ENCODE data around the gene NUP85.
"Not testable (repeated sequence)": the region's sequence is repeated elsewhere in the genome, so short reads cannot be mapped to it uniquely, and the experiment has no call there.

NUP85 gene

DNA sequence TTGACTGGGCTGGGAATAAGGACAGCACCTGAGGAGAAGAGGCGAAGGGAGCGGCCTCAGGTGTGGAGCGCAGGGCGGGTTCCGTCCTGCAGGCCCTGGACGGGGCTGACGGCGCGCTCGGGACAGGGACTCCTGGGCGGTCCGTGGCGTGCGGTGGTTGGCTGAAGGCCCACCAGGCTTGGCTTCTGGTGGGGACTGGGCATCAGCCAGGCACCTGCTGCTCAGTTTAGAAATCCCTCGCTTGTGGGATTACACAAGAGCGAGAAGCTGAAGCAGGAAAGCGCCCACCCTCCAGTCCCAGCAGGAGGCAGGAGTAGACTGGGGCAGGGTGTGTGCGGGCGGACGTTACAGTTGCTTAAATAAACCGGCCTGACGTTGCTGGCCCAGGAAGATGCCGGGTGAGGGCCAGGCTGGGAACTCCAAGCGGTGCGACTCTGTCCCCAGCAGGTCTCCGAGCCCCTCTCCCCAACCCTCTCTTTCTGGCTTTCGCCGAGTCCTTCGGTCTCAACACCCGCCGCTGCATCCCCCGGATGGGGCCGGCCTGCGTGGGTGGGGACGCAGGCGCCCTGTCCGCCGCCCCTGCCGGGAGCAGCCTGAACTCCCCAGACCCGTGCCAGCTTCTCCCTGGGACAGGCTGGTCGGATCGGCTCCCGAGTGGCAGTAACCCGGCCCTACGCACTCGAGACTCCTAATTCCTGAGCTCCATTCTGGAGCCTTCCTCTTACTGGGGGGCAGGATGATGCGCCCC lies 64.9 kb downstream of the NUP85 start:
- DNase-seq: peak; percentile 58 to 74

DNA sequence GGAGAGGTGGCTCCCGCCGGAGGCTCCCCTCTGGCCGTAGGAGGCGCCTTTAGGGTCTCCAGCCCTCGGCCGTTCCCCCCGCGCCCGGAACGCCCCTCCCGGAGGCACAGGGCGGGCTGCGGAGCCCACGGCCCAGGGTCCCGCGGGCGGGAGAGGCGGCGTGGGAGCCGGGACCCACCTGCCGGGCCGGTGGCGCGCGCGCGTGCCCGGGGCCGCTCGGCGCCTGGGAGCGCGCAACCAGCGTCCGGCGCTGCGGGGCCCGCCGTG lies 65.4 kb downstream of the NUP85 start, which contains the start of gene MIF4GD:
Gene MIF4GD (minus strand): TSS at position 266 of the 267 bp plus-strand sequence. CDS start 1,036 bp downstream, outside the sequence.
- DNase-seq: no peak

DNA sequence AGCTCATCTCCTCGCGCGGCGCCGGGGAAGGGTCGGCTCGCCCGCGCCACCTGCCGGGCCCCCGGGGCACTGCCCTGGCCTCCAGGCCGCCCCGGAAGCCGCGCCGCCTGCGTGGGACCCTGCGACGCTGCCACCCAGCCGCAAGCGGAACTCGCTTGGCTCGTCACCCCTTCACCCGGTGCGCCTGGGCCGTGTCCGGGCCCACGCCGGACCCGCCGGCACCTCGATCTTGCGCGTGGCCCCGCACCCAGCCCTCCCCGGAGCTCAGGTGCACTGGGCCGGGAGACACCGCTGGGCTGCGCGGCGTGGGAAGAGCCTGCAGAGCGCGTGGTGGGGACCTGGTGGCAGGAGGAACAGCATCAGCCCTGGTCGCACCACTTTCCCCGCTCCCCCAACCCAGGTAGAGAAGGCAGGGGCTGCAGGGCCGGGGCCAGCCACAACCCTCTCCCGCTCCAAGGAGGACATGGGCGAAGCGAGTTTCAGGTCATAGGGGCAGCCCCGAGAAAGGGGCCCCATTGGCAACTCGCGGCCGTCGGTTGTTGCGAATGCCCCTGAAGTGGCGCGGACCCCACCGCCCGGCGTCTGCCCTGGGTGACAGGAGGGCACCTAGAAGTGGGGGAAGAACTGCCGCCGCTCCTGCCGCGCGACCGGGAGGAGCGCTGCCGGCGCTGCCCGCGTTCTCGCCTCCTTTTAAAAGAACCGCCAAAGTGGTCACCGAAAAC lies 65.9 kb downstream of the NUP85 start:
- DNase-seq: peak; percentile 88 to 91

DNA sequence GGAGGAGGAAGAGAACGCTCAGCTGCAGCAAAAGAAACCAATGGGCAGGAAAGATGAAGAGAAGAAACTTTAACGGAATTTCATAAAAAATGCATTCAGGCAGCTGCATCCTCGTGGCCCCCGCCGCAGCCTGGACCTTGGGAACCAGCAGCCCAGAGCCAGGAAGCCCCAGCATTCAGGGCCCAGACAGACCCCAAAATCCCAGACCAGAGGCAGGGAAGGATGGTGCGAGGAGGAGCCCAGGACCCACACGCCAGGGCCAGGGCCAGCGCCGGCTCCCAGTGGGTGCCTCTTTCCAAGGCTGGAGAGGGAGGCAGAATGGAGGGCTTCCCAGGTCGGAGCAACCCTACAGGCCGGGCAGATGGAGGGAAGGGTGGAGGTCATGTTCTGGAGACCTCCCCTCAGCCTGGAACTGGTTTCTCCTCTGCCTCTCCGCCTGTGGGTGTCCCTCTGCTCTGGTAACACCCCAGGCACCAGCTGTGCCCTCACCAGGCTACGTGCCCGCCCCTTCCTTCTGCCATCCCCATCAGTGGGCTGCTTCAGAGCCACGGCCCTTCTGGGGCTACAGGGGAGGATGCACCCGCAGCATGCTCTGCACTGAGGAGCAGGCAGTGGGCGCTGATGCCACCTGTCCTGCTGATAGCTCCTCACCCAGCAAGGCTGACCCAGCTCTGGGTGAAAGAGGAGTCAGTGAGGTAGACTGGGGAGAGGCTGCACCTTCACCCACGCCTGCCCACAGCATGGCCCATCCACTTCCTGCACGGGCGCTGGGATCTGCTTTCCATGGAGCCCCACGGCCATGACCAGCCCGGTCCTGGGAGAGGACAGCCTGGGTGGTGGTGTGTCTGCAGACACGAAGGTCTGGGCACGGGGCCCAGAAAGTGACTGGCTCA lies 66.7 kb downstream of the NUP85 start:
- peak in 1 of 2 donors; percentile 35 for DNase-seq

DNA sequence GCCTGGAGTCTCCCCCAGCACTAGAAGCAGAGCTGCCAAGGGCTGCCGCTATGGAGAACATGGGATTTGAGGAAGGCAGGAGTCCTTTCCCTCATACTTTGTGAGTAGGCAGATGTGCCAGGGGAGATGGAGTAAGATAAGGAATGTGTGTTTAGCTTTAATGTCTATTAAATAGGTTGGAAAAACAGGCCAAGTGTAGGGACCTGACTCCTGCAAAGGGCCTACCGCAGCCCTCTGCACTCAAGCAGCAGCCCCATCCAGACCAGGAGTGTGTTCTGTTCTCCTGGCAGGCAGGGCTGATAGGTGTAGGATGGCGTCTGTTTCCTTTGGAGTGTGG lies 67.3 kb downstream of the NUP85 start:
- DNase-seq: no peak

DNA sequence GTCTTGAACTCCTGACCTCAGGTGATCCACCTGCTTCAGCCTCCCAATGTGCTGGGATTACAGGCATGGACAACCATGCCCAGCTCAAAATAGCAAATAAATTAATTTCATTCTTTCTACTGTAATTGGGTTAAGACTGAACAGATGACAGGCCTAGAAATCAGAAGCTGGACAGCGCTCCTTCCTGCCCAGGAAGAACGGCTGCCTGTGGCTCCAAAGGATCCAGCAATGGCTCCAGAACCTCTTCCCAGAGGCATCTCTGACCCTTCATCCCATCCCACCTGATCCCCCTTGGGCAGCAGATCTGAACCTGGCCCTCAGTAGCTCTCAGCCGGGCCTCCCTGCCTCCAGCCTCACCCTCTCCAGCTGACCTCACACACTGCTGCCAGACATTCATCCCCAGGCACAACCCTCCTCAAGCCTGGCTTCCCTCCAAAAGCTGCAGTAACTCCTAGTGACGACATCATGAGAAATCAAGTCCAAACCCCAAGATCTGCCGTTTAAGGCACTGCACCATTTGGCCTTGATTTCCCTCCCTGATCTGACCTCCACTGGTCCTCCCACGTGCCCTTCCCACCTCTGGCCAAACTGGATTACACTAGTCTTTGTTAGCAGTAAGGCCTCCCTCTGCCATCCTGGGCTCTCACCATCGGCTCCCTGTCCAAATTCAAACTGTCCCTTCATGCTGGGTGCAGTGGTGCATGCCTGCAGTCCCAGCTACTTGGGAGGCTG lies 68.7 kb downstream of the NUP85 start:
- DNase-seq: no peak

DNA sequence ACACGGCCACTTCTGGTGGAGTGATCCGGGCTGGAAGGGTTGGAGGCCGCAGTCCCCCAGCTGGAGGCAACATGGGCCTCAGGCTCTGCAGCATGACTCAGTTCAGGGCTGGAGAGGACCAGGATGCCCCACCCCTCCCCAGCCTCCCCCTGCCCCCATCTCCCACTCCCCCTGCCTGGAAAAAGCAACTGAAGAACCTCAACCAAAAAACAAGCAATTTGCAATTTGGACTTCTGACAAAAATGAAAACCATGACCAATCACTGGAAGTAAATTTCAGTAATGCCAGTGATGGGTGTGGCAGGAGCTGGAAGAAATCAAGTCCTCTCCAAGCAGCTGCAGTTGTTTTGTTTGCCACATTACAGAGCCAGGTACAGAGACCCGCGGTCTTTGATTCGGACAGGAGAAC lies 72.2 kb downstream of the NUP85 start:
- no peak for DNase-seq

DNA sequence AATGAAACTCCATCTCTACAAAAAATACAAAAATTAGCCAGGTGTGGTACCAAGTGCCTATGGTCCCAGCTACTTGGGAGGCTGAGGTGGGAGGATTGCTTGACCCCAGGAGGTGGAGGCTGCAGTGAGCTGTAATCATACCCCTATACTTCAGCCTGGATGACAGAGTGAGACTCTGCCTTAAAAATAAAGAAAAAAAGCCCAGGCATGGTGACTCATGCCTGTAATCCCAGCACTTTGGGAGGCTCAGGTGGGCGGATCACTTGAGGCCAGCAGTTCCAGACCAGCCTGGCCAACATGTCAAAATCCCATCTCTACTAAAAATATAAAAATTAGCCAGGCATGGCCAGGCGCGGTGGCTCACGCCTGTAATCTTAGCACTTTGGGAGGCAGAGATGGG lies 74.7 kb downstream of the NUP85 start:
- DNase-seq: not testable (repeated sequence)

DNA sequence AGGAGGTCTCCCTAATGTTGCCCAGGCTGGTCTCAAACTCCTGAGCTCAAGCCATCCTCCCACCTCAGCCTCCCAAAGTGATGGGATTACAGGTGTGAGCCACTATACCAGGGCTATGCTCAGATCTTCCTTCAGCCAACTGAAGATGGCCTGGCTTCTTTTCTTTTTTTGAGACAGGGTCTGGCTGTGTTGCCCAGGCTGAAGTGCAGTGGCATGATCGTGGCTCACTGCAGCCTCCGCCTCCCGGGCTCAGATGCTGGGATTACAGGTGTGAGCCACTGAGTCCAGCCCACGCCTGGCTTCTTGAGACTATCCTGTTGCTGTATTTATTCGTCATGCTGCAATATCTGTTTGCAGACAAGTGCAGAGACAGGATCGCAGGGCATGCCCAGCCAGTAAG lies 79.6 kb downstream of the NUP85 start:
- DNase-seq: no peak

Data from stimulated activated CD4-positive, alpha-beta T cell treated with anti-CD3 and anti-CD28 coated beads, Interleukin-2, amount 100 ng/mL, for 24 hours (primary cell).